ENCODE measurements around the gene RAPH1.
A peak's percentile ranks its signal among the peaks of the same experiment; 100 is the strongest.
"Not testable (repeated sequence)": the region's sequence is repeated elsewhere in the genome, so short reads cannot be mapped to it uniquely, and the experiment has no call there.

RAPH1 gene

GRCh38 chr2:203395858-203396257 is 139.2 kb downstream of the RAPH1 start:
- no peak overlapping the region for H3K4me3 ChIP-seq (ENCODE audit: low read depth, low read length)
- DNase-seq (ENCODE audit: low read depth): no peak
- TF ChIP-seq MAX (IDR thresholded peaks at IDR 0.05; ENCODE audit: low read depth, low read length): no peak
- no peak for TF ChIP-seq CTCF (IDR thresholded peaks at IDR 0.05; ENCODE audit: low read depth, low read length)
- no peak for TF ChIP-seq MYC (IDR thresholded peaks at IDR 0.05; ENCODE audit: low read depth, low read length)
- TF ChIP-seq POLR2A (IDR thresholded peaks at IDR 0.05; ENCODE audit: extremely low read depth, insufficient read length): no peak

GRCh38 chr2:203394519-203395227 is 140.4 kb downstream of the RAPH1 start:
- no peak for TF ChIP-seq MYC (IDR thresholded peaks at IDR 0.05; ENCODE audit: low read depth, low read length)
- TF ChIP-seq CTCF (IDR thresholded peaks at IDR 0.05; ENCODE audit: low read depth, low read length): peak; percentile 29
- no peak overlapping the region for H3K4me3 ChIP-seq (ENCODE audit: low read depth, low read length)
- DNase-seq (ENCODE audit: low read depth): peak; percentile 39

GRCh38 chr2:203388153-203388552 is 146.9 kb downstream of the RAPH1 start:
- DNase-seq (ENCODE audit: low read depth); H3K4me3 ChIP-seq (ENCODE audit: low read depth, low read length): not testable (repeated sequence)

GRCh38 chr2:203383038-203383437 is 152.1 kb downstream of the RAPH1 start:
- no peak overlapping the region for H3K4me3 ChIP-seq (ENCODE audit: low read depth, low read length)
- no peak for DNase-seq (ENCODE audit: low read depth)
- TF ChIP-seq MAX (IDR thresholded peaks at IDR 0.05; ENCODE audit: low read depth, low read length): no peak
- TF ChIP-seq POLR2A (IDR thresholded peaks at IDR 0.05; ENCODE audit: extremely low read depth, insufficient read length): no peak

- TF ChIP-seq MYC (IDR thresholded peaks at IDR 0.05; ENCODE audit: low read depth, low read length) (no peak), CTCF (IDR thresholded peaks at IDR 0.05; ENCODE audit: low read depth, low read length) (no peak), POLR2A (IDR thresholded peaks at IDR 0.05; ENCODE audit: extremely low read depth, insufficient read length) (no peak), MAX (IDR thresholded peaks at IDR 0.05; ENCODE audit: low read depth, low read length) (no peak)
- H3K4me3 ChIP-seq (ENCODE audit: low read depth, low read length): no peak overlapping the region
- DNase-seq (ENCODE audit: low read depth): no peak
These were observed 155.9 kb downstream of the RAPH1 start for GRCh38 chr2:203379156-203379555.

- TF ChIP-seq MAX (IDR thresholded peaks at IDR 0.05; ENCODE audit: low read depth, low read length): no peak
- TF ChIP-seq CTCF (IDR thresholded peaks at IDR 0.05; ENCODE audit: low read depth, low read length): no peak
- no peak for TF ChIP-seq MYC (IDR thresholded peaks at IDR 0.05; ENCODE audit: low read depth, low read length)
- TF ChIP-seq POLR2A (IDR thresholded peaks at IDR 0.05; ENCODE audit: extremely low read depth, insufficient read length): no peak
- no peak for DNase-seq (ENCODE audit: low read depth)
- no peak overlapping the region for H3K4me3 ChIP-seq (ENCODE audit: low read depth, low read length)
These were observed 158.9 kb downstream of the RAPH1 start for GRCh38 chr2:203376173-203376572.

- not testable (repeated sequence) for DNase-seq (ENCODE audit: low read depth); H3K4me3 ChIP-seq (ENCODE audit: low read depth, low read length)
These were observed 162.4 kb downstream of the RAPH1 start for GRCh38 chr2:203372706-203373105.

Data from NB4 (cell line).